HG03520 (cell line): ENCODE results near the gene ABCB1.
"Not testable (repeated sequence)": the region's sequence is repeated elsewhere in the genome, so short reads cannot be mapped to it uniquely, and the experiment has no call there.

Experiments used
- ATAC-seq: cut with Tn5 transposase; IDR thresholded peaks from one replicate; pipeline ENCODE4 v1.9.1; 2021; ENCODE audit warnings: mild to moderate bottlenecking, moderate library complexity; ENCODE audit not compliant: unreplicated experiment

ABCB1 gene

GRCh38 chr7:87580636-87581035 is 20.0 kb downstream of the ABCB1 start:
- ATAC-seq = no peak

GRCh38 chr7:87575521-87575920 is 25.2 kb downstream of the ABCB1 start:
- ATAC-seq = no peak

- peak; percentile 60 for ATAC-seq
These were observed 26.1 kb downstream of the ABCB1 start for GRCh38 chr7:87574630-87575029.

GRCh38 chr7:87572513-87572912 is 28.2 kb downstream of the ABCB1 start:
- ATAC-seq = not testable (repeated sequence)

GRCh38 chr7:87570178-87570577 is 30.5 kb downstream of the ABCB1 start:
- no peak for ATAC-seq

GRCh38 chr7:87567052-87567451 is 33.6 kb downstream of the ABCB1 start:
- ATAC-seq = no peak

- no peak for ATAC-seq
These were observed 34.3 kb downstream of the ABCB1 start for GRCh38 chr7:87566311-87566900.

- no peak for ATAC-seq
These were observed 34.8 kb downstream of the ABCB1 start for GRCh38 chr7:87565877-87566276.

- ATAC-seq = peak; percentile 54
These were observed 36.3 kb downstream of the ABCB1 start for GRCh38 chr7:87564296-87564963.

GRCh38 chr7:87561702-87562101 is 39.0 kb downstream of the ABCB1 start:
- ATAC-seq = no peak

- ATAC-seq = no peak
These were observed 39.6 kb downstream of the ABCB1 start for GRCh38 chr7:87561102-87561501.

GRCh38 chr7:87552351-87552900 is 48.3 kb downstream of the ABCB1 start:
- no peak for ATAC-seq

- no peak for ATAC-seq
These were observed 52.4 kb downstream of the ABCB1 start for GRCh38 chr7:87548123-87548919.

- ATAC-seq = no peak
These were observed 54.9 kb downstream of the ABCB1 start for GRCh38 chr7:87545760-87546159.

- peak; percentile 54 for ATAC-seq
These were observed 57.1 kb downstream of the ABCB1 start for GRCh38 chr7:87543623-87544022.

GRCh38 chr7:87541648-87542047 is 59.0 kb downstream of the ABCB1 start:
- ATAC-seq = no peak

- ATAC-seq = no peak
These were observed 62.6 kb downstream of the ABCB1 start for GRCh38 chr7:87538052-87538451.

GRCh38 chr7:87534072-87534471 is 66.6 kb downstream of the ABCB1 start:
- ATAC-seq = no peak

GRCh38 chr7:87530126-87530525 is 70.6 kb downstream of the ABCB1 start:
- ATAC-seq = no peak

- no peak for ATAC-seq
These were observed 72.0 kb downstream of the ABCB1 start for GRCh38 chr7:87528730-87529129.

GRCh38 chr7:87518735-87519134 is 81.9 kb downstream of the ABCB1 start:
- no peak for ATAC-seq

GRCh38 chr7:87517891-87518290 is 82.8 kb downstream of the ABCB1 start:
- no peak for ATAC-seq
